ENCODE measurements around the gene PC.

PC gene

DNA sequence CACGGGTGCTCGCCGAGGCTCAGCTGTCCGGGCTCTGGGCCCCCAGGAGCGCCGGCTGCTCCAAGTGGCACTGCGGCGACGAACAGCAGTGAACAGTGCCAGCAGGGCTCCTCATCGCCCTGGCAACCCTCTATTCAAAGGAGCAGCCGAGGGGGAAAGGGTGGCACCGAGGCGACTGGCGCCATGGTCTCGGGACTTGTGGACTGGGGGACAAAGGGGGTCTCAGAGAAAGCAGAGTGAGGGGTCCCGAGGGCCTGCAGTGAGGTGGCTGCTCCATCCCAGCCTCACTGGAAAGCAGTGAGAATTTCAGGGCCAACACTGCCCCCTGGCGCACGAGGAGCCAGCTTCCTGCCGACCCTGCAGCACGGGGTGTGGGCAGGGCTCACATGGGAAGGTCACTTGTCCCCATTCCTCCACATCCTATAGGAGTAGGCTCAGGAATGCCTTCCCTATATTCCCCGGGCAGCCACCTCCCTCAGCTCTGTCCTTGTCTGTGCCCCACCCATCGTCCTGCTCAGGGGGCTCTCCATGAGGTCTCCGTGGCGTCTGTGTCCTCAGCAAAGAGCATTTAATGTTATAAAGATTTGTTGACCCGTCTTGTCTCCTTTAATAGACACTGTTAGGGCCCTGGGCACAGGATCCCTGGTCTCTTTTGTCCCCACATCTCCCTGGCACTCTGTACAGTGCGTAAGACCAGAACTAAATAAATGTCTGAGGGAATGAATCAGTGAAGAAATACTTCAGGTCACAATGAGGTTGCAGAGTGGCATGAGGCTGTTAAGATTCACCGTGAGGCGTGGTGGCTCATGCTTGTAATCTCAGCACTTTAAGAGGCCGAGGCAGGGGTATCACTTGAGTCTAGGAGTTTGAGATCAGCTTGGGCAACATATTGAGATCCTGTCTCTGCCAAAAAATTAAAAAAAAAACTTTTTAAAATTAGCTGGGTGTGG, 74.9 kb downstream of the PC start:
- H3K4me3 ChIP-seq (ENCODE audit: control insufficient read depth, low read depth, low read length): no peak overlapping the region
- TF ChIP-seq, protein P1, sequence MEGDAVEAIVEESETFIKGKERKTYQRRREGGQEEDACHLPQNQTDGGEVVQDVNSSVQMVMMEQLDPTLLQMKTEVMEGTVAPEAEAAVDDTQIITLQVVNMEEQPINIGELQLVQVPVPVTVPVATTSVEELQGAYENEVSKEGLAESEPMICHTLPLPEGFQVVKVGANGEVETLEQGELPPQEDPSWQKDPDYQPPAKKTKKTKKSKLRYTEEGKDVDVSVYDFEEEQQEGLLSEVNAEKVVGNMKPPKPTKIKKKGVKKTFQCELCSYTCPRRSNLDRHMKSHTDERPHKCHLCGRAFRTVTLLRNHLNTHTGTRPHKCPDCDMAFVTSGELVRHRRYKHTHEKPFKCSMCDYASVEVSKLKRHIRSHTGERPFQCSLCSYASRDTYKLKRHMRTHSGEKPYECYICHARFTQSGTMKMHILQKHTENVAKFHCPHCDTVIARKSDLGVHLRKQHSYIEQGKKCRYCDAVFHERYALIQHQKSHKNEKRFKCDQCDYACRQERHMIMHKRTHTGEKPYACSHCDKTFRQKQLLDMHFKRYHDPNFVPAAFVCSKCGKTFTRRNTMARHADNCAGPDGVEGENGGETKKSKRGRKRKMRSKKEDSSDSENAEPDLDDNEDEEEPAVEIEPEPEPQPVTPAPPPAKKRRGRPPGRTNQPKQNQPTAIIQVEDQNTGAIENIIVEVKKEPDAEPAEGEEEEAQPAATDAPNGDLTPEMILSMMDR (conservative IDR thresholded peaks at IDR 0.05; ENCODE audit: control insufficient read depth, insufficient read depth, low read depth, low read length): peak; percentile 44
- DNase-seq (ENCODE audit: low read depth): peak; percentile 62

DNA sequence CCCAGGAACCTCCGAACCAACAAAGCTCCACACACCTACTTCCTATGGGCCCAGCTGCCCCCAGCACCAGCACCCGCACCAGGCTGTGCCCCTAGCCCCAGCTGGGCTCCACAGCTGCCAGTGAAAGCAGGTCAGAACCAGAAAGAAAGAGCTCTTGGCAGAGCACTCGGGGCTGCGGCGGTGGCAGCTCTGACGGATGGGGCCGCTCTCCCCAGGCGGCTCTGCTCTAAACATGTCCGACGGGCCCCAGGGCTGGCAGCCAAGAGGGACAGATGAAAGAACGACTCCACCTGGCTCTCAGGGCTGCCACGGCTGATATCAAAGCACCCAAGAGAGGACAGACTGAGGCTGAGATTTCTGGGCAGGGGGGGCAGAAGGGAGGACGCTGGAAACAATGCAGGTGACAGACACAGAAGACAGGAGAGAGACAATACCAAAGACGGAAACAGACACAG, 75.6 kb downstream of the PC start:
- no peak for DNase-seq (ENCODE audit: low read depth)
- H3K4me3 ChIP-seq (ENCODE audit: control insufficient read depth, low read depth, low read length): no peak overlapping the region
- TF ChIP-seq, protein P1 (conservative IDR thresholded peaks at IDR 0.05; ENCODE audit: control insufficient read depth, insufficient read depth, low read depth, low read length): no peak

DNA sequence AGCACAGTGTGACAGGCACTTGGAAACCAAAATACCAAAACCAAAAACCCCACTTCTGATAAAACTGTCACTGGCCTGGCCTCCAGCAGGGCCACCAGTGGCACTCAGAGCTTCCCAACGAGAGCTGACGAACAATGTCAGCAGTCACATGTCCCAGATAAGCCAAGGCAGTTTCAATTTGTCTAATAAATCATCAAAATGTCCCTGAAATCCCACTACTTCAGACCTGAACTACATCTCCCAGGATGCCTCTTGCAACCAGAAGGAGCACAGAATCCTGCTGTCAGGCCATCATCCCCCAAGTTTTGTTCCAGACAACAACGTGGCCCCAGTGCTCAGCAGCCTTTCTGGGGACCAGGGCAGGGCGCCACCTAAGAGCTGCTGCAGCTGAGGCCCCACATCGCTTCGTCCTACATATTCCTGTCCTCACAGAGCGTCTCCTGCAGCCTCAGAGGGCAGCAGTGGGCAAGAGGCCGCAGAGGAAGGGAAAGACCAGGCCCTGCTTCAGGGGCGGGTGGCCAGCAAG, 76.2 kb downstream of the PC start:
- no peak for DNase-seq (ENCODE audit: low read depth)
- TF ChIP-seq, protein P1 (conservative IDR thresholded peaks at IDR 0.05; ENCODE audit: control insufficient read depth, insufficient read depth, low read depth, low read length): no peak
- H3K4me3 ChIP-seq (ENCODE audit: control insufficient read depth, low read depth, low read length): no peak overlapping the region

DNA sequence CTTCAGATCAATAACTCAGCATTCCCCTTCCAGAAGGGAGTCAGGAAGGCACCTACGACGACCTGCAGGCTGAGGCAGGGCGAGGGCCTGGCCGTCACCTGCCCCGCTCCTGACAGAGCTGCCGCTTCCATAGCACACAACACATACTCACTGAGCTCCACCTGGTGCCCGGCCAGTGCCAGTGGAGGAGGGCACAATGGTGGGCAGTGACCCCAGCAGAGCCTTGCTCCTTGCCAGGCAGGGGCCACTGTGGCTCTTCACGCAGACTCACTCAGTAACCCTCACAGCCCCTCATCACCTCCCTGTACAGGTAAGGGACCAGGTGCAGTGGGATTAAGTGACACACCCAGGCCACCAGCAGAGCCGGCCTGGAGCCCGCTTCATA, 76.7 kb downstream of the PC start:
- TF ChIP-seq, protein P1 (conservative IDR thresholded peaks at IDR 0.05; ENCODE audit: control insufficient read depth, insufficient read depth, low read depth, low read length): no peak
- DNase-seq (ENCODE audit: low read depth): no peak
- no peak overlapping the region for H3K4me3 ChIP-seq (ENCODE audit: control insufficient read depth, low read depth, low read length)

DNA sequence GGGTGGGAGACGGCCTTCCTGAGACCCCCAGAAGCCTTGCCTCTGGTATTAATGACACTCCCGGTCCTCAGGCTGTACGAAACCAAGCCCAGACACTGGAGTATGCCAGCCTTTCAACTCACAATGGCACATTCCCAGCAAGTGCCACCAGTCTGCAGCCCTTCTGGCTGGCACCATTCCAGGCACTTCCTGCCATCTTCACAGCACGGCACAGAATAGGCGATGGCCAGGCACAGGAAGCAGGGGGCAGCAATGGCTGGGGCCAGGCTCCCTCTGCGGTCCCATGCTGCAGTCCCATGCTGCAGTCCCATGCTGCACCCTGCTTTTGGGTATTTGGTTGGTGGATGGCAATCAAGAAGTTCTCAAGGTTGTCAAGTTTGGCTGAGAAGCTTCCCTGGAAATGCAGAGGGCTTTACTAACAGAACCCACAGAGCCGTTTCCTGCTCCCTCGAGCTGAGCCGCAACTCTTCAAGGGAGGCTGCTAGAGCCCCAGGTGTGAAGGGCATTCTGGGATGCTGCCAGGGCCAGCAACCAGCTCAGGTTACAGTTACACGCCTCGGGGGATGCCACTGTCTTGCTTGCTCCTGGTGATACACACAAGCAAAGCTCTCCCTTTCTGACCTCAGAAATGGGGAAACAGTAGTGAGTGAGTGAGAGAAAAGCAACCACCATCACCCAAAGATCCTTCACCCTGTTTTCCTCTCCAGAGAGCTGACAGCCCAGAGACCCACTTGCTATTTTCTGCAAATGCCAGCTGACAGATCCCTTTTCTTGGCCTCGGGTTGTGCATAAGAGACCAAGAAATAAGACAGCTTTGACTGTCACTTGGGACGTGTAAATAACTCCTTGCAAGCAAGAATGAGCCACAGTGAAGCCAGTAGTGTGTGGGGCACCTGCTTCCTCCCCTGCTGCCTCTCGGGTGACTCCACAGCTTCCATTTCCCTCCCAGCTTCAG, 77.4 kb downstream of the PC start:
- no peak overlapping the region for H3K4me3 ChIP-seq (ENCODE audit: control insufficient read depth, low read depth, low read length)
- DNase-seq (ENCODE audit: low read depth): no peak
- TF ChIP-seq, protein P1 (conservative IDR thresholded peaks at IDR 0.05; ENCODE audit: control insufficient read depth, insufficient read depth, low read depth, low read length): no peak

DNA sequence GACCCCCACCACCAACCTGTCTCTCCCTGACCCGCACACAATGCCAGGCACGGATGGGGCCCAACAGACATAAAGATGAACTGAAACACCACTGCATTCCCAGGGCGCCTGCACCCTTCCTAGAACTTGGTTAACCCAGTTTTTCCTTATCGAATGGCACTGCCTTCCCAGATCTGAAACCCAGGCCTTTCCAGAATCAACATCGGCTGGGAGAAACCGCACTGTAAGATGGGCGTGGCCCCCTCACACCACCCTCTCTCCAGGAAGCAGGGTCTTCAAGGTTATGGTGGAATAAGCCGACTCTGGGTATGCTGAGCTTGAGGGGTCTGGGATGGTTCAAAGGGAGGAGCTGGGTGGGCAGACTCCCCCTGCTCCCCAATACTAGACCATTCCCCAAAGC, 78.2 kb downstream of the PC start:
- DNase-seq (ENCODE audit: low read depth): no peak
- no peak overlapping the region for H3K4me3 ChIP-seq (ENCODE audit: control insufficient read depth, low read depth, low read length)
- TF ChIP-seq, protein P1 (conservative IDR thresholded peaks at IDR 0.05; ENCODE audit: control insufficient read depth, insufficient read depth, low read depth, low read length): no peak
